HL-60/S4 treated with retinoic acid at 250 ng/mL for 4 days and 3 days (cell line): Measurements from ENCODE around the gene CYREN.
"Not testable (repeated sequence)": the region's sequence is repeated elsewhere in the genome, so short reads cannot be mapped to it uniquely, and the experiment has no call there.

Source experiments
- in situ Hi-C: fragments of 300-500 bp; cut with MboI; formaldehyde crosslinking; loops from 2 replicates; pipeline ENCODE4 v1.7.0; 2022; ENCODE audit warnings: low sequenced_read_pairs

CYREN gene

GRCh38 chr7:135179321-135179925 lies 8.9 kb upstream of the CYREN start:
- in situ Hi-C loops = no loop called here

DNA sequence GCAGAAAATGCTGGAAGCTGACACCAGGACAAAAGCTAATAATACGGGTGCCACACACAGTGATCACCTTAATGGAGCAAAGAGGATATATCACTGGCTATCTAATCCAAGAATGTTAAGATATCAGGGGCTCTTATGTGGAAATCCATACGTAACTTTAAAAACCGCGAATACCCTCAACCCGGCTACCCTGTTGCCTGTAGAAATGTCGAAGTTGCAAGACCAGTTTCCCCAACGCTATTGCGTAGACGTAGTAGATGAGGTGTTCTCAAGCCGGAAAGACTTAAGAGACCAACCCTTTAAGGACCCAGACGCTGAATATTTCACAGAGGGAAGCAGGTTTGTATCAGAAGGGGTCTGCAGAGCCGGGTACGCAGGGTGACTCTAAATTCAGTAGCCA lies 7.9 kb upstream of the CYREN start:
- in situ Hi-C loops = no loop called here

DNA sequence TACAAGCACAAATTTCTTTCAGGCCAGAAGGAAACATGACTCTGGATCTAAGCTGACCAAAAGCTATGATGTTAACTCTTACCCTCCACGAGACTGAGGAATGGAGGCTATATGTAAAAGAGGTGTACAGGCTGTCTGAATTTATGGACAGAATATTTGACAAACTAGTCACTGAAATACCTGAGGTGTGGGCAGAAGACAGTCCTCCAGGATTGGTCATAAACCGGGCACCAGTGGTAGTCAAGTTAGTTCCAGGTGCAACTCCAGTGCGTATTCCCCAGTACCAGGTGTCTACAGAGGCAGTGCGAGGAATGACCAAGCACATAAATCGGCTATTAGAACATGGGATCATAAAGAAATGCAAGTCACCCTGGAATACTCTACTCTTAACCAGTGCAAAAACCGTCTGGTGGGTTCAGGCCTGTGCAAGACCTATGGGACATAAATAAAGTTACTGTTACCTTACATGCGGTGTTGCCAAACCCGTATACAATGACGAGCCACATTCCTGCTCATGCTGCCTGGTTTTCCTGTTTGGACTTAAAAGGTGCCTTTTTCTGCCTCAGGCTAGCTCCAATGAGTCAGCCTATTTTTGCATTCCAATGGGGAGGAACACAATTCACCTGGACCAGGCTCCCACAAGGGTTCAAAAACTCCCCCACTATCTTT lies 6.7 kb upstream of the CYREN start:
- in situ Hi-C loops = no loop called here

- in situ Hi-C loops = no loop called here
These were observed 5.4 kb upstream of the CYREN start for GRCh38 chr7:135175931-135176330.

GRCh38 chr7:135174941-135175340 lies 4.4 kb upstream of the CYREN start:
- in situ Hi-C loops = no loop called here

- in situ Hi-C loops = not testable (repeated sequence)
These were observed 3.4 kb upstream of the CYREN start for GRCh38 chr7:135173916-135174315.

GRCh38 chr7:135171581-135172291 lies 1.2 kb upstream of the CYREN start:
- in situ Hi-C loops = not testable (repeated sequence)

DNA sequence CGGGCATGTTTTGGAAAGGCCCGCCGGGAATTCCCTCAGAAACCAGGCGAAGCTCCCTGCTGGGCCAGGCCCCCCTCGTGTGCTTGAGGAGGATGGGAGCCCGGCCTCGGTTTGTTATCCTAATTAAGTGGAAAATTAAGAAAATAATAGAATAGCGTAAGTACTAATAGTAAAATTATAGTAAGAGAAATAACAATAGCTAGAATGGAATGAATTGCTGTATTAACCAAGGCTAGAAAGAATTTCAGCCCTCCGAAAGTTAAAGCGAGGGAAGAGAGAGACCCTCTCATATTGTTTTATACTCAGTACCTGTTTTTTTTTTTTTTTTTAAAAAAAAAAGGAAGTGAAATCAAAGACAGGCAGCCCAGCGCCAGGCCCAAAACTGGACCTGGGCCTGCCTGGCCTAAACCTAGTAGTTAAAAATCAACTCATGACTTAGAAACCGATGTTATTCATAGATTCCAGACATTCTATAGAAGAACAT lies 533 bp upstream of the CYREN start:
- in situ Hi-C loops = not testable (repeated sequence)

GRCh38 chr7:135169964-135170273 lies 588 bp downstream of the CYREN start:
- in situ Hi-C loops = no loop called here

- in situ Hi-C loops = no loop called here
These were observed 1.2 kb downstream of the CYREN start for GRCh38 chr7:135169141-135169963.

GRCh38 chr7:135168489-135169140 lies 1.9 kb downstream of the CYREN start:
- in situ Hi-C loops = no loop called here

- in situ Hi-C loops = no loop called here
These were observed 2.5 kb downstream of the CYREN start for GRCh38 chr7:135168001-135168400.

DNA sequence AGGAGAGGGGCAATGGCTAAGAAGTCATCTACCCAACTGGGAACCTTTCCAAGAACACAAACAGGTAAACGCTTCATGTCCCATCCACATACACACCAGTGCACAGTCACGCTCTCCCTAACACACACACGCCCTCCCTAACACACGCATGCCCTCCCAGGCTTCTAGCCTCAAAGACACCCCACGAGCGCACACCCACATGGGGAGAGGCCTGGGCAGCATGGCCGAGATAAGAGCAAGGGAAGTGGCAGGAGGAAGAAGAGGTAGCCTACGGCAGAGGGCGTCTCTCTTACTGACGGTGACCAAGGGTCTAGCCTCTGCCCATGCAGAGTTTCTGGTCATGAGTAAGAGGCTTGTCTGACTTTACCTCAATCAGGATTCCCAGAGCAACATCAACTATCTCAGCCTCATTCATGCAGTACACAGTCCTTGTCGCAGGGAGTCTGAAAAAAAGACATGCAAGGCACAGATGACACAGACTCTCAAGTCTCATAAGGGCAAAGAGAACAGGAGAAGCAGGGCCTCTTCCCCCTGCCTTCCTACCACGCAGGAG lies 3.1 kb downstream of the CYREN start:
- in situ Hi-C loops = no loop called here

GRCh38 chr7:135166338-135166990 lies 4.0 kb downstream of the CYREN start:
- in situ Hi-C loops = no loop called here

- in situ Hi-C loops = no loop called here
These were observed 4.6 kb downstream of the CYREN start for GRCh38 chr7:135165862-135166261.

- in situ Hi-C loops = no loop called here
These were observed 6.0 kb downstream of the CYREN start for GRCh38 chr7:135164357-135165061.

DNA sequence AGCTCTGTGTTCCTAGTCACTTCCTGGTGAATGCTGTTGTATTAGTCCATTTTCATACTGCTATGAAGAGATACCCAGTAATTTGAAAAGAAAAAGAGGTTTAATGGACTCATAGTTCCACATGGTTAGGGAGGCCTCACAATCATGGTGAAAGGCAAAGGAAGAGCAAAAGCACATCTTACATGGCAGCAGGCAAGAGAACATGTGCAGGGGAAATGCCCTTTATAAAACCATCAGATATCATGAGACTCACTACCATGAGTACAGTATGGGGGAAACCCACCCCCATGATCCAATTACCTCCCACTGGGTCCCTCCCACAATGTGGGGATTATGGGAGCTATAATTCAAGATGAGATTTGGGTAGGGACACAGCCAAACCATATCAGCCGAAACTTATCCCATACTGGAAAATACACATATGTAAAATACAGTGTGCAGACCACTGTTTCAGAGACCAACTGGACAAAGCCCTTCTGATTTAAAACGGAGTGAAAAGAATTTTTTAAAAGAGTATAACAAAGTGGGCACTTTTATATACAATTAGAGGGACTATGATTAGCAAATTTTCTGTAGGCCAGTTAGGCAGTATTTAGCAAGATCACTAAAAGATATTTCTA lies 8.0 kb downstream of the CYREN start:
- in situ Hi-C loops = no loop called here

DNA sequence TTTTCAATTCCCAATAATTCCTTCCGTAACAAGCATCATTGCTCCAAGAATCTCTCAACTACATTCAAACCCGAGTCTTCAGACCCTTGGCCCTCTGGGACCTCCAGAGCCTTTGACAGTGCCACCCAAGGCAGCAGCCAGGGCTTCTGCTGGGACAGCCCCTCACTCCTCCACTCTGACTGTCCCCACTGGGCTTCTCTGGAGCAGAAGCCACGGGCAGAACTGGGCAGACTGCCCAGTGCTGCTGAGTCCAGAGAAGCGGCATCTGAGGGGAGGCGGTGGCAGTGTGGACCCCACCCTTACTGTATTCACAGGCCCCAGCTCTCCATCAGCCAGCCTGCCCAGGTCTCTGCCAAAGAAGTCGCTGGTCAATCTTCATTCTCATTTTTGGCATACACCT lies 8.8 kb downstream of the CYREN start:
- in situ Hi-C loops = no loop called here
